ENCODE results near the gene BID. TPM values are rescaled to one million over a fixed set of nuclear protein-coding genes. Genes with fewer than 3 reads are reported as not detected.
A peak's percentile ranks its signal among the peaks of the same experiment; 100 is the strongest.

The BID gene
- total RNA-seq, 1 donor from 2014 or later, result 22.1 TPM

DNA sequence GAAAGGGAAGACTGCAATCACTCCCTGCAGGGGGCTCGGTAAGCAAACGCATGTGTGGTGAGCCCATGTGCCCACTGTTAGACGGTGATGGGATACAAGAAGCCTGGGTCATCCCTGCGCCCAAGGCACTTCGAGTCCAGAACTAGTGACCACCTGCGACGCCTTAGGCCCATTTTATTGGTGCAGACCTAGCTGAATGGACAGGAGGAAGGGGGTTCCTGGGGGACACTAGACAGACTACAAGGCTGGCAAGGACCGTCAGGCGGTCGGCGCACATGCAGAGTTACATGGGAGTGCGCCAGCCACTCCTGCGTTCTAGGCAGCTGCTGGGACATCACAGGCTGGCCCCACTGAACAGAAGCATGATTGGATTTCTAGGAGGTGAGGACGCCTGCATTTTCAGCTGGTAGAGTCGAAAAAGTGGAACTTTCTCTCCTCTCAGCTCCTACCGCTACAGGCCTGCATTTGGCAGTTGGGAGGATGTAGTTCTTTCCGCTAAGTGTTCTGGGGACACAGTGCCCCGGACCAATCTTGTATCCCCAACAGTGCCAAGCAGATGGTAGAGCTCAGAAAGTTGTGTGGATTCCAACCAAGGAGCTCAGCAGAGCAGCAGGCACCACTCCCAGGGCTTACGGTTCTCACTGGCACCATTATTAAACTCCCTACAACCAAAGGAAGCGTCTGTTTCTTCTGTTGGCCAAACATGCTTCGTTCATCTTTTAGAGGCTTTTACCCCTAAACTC lies 35.7 kb downstream of the BID start:
- FAIRE-seq, result peak; percentile 13
- Histone ChIP-seq H3K36me3 (ENCODE audit: control insufficient read depth, insufficient read depth, low read length) (peaks cover 5% of the 10 kb centered on the region), H3K4me3 (ENCODE audit: low read depth, low read length) (no peak overlapping the region), H3K27me3 (ENCODE audit: control insufficient read depth, insufficient read depth, low read length) (no peaks in the 10 kb centered on the region)
- DNase-seq (ENCODE audit: low read depth), result no peak
- TF ChIP-seq, protein P1, sequence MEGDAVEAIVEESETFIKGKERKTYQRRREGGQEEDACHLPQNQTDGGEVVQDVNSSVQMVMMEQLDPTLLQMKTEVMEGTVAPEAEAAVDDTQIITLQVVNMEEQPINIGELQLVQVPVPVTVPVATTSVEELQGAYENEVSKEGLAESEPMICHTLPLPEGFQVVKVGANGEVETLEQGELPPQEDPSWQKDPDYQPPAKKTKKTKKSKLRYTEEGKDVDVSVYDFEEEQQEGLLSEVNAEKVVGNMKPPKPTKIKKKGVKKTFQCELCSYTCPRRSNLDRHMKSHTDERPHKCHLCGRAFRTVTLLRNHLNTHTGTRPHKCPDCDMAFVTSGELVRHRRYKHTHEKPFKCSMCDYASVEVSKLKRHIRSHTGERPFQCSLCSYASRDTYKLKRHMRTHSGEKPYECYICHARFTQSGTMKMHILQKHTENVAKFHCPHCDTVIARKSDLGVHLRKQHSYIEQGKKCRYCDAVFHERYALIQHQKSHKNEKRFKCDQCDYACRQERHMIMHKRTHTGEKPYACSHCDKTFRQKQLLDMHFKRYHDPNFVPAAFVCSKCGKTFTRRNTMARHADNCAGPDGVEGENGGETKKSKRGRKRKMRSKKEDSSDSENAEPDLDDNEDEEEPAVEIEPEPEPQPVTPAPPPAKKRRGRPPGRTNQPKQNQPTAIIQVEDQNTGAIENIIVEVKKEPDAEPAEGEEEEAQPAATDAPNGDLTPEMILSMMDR (IDR thresholded peaks at IDR 0.05; ENCODE audit: insufficient read depth, low read length, severe bottlenecking), result no peak

DNA sequence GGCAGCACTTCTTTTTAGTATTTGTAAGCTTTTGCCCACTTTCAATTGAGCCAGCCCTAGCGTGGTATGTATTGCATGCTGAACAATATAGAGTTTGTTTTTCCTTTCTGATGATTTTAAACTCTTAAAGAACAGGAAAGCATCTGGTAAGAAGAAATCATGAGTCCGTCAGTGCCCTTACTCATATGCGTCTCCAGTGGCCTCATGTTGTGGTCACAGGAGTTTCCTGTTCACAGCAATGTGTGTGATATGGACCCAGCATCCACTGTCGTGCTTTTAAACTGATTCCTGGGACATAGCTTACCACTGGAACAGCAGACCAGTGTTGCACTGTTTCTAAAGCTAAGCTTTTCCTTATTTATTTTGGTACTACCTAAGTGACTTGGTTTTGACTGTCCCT lies 40.1 kb downstream of the BID start:
- TF ChIP-seq, protein P1 (IDR thresholded peaks at IDR 0.05; ENCODE audit: insufficient read depth, low read length, severe bottlenecking), result no peak
- Histone ChIP-seq H3K4me3 (ENCODE audit: low read depth, low read length) (no peak overlapping the region), H3K36me3 (ENCODE audit: control insufficient read depth, insufficient read depth, low read length) (peaks cover 10% of the 10 kb centered on the region), H3K27me3 (ENCODE audit: control insufficient read depth, insufficient read depth, low read length) (no peaks in the 10 kb centered on the region)
- FAIRE-seq (no peak), DNase-seq (ENCODE audit: low read depth) (no peak)

DNA sequence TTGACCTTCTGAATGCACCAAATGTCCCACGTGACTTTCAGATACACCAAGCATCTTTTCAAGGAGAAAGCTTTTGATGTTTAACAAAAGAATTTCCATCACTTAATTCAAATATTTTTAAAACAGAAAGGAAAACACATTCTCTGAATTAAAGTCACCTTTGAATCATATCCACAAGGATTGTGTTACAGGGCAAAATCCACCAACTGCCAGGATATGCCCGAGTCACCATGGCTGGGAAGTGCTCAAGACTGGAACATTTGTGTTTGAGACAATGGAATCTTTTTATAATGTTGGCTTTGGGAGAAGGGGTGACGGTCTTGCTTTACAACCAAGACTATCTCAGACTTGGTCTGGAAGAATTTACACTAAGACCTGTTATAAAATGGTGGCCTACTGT lies 40.8 kb downstream of the BID start:
- DNase-seq (ENCODE audit: low read depth) (no peak), FAIRE-seq (no peak)
- H3K4me3 ChIP-seq (ENCODE audit: low read depth, low read length), result no peak overlapping the region
- TF ChIP-seq, protein P1 (IDR thresholded peaks at IDR 0.05; ENCODE audit: insufficient read depth, low read length, severe bottlenecking), result no peak
- H3K36me3 ChIP-seq (ENCODE audit: control insufficient read depth, insufficient read depth, low read length), result peaks cover 6% of the 10 kb centered on the region
- no peaks in the 10 kb centered on the region for H3K27me3 ChIP-seq (ENCODE audit: control insufficient read depth, insufficient read depth, low read length)

DNA sequence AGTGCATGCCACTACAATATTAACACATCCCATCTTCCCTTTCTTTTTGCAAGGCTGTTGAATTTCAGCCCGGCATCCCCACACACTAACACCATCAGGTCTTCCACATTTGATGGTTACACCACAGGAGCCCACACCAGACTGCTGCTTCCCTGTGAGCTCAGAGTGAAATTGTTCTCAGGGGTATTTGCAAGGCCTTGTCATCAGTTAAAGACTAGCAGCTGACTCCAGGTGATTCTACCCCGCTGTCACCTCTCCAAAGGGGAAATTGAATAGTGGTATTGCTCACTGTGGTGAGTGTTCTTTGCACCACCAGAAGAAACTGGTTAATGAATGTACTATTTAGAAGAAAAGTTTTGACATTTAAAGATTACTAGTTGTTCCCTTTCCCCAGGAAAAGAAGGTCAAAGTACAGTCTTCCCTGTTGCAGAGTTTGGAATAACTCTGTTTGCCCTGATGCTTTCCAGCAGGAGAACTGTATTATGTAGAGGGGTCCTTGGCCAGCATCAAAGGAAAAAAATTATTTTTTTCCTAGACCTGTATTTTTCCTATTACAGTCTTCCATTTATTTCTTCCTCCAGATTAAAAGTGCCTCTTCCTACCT lies 41.9 kb downstream of the BID start:
- DNase-seq (ENCODE audit: low read depth) (no peak), FAIRE-seq (no peak)
- TF ChIP-seq, protein P1 (IDR thresholded peaks at IDR 0.05; ENCODE audit: insufficient read depth, low read length, severe bottlenecking), result no peak
- peaks cover 10% of the 10 kb centered on the region for H3K36me3 ChIP-seq (ENCODE audit: control insufficient read depth, insufficient read depth, low read length)
- no peaks in the 10 kb centered on the region for H3K27me3 ChIP-seq (ENCODE audit: control insufficient read depth, insufficient read depth, low read length)
- no peak overlapping the region for H3K4me3 ChIP-seq (ENCODE audit: low read depth, low read length)

DNA sequence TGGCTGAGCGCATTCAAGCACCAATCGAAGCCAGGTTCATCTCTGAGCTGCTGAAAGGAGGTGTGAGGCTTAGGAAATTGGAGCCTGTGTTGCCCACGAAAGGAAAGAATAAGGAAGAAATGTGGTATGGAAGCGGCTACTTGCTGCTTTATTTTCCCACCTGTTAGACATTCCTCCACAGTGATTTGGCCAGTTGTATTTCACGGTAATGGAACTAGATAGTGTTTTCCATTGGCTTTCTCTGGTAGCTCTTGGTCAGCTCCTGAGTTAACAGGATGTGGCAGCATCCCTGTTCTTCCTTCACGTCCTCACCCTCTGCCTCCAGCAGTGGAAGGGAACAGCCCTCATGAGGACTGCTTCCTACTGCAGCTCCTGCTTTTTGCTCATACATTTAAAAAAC lies 44.7 kb downstream of the BID start:
- DNase-seq (ENCODE audit: low read depth) (no peak), FAIRE-seq (no peak)
- peaks cover 17% of the 10 kb centered on the region for H3K36me3 ChIP-seq (ENCODE audit: control insufficient read depth, insufficient read depth, low read length)
- no peak overlapping the region for H3K4me3 ChIP-seq (ENCODE audit: low read depth, low read length)
- no peaks in the 10 kb centered on the region for H3K27me3 ChIP-seq (ENCODE audit: control insufficient read depth, insufficient read depth, low read length)
- TF ChIP-seq, protein P1 (IDR thresholded peaks at IDR 0.05; ENCODE audit: insufficient read depth, low read length, severe bottlenecking), result no peak
